Measurements from ENCODE around the gene DSTN.

The DSTN gene

DNA sequence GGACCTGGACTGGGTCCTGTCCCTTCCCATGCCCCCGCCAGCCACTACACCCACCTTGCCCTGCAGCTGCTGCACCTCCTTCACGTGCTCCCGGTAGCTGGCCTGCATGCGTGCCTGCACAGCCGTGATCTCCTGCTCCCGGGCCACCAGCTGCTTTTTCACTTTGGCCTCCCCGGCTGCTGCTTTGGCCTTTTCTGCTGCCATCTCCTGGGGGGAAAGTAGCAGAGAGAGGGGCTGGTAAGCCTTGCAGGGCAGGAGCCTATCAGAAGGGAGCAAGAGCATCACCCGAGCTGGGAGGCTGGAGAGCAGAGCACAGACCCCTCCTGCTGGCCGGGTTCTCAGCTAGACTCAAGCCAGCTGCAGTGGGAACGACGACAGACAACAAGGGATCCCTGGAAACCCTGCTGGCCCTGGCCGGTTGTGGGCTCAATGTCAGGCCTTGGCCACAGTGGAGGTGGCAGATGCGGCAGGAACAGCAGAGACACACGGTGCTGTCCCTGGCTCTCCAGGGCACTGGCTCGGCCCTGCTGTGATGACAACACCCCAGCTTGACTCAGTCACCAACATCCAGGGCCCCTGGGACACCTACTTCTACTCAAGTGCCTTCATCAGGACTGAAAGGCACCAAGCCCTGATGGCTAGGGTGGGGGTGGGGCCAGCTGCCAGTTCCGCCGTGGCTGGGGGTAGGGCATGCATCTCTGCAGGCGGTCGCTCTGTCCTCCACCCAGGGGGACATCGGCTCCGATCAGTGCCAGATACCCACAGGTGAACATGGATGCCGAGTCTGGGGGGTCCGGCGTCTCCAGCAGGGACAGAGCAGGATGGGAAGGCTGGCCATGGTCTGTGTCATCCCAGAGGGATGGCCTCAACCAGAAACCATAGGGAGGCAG lies 66.9 kb downstream of the DSTN start:
- no peak for DNase-seq (ENCODE audit: low read depth, low spot score)

DNA sequence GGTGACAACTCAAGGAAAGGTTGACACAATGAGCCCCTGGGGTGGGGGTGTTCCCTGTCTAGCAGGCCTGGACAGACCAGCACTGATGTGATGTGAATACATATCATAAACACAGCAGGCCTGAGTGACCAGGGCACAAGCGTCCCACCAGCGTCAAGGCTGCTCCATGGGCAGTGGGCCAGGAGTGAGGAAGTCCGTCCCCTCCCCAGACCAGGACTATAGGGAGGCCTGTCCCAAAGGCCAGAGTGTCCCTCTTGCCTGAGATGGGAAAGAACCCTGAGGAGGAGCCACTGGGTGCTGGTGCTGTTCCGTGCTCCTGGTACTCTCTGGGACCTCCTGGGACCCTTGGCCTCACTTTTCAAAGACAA lies 67.5 kb downstream of the DSTN start:
- DNase-seq (ENCODE audit: low read depth, low spot score): no peak

DNA sequence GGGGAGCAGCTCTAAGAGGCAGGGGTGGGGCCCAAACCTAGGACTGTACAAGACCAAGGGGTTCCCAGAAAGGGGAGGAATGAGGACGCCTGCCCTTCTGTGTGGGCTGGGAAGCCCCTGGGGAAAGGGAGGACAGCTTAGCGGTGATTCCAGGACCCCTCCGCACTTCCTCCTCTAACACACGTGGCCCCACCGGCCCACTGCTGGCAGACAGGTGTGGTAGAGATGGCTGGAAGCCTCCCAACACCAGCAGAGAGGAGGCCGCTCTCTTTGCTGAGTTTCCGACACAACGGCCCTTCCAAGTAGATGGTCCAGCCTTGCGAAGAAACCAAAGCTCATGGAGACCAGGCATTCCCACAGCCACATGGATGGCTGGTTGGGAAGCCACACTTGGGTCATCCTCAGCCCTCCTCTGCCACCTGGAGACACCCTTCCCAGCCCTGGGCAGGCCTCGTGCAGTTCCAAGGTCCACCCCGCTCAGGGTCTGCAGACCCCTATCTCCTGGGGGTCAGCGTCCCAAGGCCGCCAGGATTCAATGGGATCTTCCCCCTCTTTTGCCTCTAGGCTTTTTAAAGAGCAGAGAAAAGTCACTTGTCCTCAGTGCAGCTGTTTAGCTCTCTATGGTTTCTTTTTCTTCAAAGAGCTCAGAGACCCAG lies 68.2 kb downstream of the DSTN start:
- DNase-seq (ENCODE audit: low read depth, low spot score): no peak

DNA sequence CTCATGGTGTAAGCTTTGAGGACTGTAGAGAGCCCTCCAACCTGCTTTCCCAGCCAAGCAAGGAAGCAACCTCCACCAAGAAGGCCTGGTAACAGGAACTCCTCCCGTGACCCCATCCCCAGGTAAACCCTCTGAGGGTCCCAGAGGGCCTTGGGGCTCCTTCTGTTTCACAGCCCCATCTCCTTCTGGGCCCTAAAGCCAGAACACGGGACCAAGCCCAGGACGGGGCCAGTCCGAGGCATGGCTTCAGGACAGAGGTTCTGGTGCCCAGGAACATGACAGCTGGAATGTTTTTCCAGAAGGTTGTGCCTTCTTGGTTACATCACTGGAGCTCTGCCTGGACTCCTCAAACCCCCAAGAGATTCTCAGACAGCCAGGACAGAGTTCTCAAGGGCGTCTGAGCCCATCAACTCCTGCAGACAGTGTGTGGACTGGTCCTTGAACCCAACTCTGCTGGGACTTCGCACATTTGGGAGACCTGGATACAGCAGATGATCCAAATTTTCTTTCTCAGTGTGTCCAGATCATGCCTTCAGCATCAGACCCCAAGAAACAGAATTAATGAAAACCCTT lies 69.0 kb downstream of the DSTN start:
- no peak for DNase-seq (ENCODE audit: low read depth, low spot score)

DNA sequence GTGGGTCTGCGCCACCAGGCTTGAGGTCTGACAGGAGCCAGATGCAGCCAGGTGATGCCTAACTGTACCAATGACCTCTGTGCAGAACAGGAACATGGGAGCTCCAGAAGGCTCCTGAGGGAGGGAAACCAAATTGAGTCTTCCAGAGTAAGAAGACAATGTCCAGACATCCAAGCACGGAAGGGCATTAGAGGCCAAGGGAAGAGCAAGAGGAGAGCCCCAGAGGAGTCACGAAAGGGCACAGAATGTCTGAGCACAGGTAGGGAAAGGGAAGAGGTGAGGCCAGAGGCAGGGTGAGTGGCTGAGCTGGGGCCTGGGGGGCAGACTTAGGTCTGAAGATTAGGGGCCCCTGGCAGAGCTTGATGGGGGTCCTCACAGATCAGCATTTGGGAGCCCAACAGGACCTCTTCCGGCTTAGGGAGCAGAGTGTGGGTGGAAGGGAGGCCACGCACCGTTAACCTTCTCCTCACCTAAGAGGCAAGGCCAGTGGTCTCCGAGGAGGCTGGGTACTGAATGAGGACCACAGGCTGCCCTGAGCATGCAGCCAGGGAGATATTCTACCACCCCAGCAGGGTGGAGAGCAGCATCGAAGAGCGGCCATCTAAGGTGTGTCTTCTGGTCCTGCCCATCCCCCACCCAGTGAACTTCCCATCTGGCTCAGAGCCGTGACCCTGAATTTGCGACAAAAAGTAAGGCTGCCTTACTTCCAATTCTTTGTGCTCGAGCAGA lies 70.4 kb downstream of the DSTN start:
- no peak for DNase-seq (ENCODE audit: low read depth, low spot score)

DNA sequence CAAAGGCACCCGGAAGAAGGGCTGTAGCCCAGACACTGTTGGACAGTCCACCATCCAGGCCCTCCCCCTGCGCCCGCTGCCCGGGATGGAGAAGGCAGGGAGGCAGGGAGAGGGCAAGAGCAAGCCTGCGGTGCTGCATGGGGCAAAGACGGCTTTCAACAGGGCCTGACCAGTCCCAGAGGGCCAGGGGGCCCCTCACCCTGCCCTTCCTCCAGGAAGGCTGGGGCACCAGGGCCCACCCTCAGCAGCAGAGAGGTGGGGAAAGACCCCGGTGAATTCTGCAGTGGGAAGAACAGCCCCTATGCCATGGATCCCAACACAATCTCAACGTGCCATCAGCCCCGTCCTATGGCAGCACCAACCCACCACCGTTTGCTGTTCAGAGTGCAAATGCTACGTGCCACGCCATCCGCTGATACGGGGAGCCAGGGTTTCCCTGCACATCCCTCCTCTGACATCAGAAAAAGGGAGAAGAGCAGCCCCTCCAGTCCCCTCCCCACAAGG lies 71.1 kb downstream of the DSTN start:
- no peak for DNase-seq (ENCODE audit: low read depth, low spot score)

DNA sequence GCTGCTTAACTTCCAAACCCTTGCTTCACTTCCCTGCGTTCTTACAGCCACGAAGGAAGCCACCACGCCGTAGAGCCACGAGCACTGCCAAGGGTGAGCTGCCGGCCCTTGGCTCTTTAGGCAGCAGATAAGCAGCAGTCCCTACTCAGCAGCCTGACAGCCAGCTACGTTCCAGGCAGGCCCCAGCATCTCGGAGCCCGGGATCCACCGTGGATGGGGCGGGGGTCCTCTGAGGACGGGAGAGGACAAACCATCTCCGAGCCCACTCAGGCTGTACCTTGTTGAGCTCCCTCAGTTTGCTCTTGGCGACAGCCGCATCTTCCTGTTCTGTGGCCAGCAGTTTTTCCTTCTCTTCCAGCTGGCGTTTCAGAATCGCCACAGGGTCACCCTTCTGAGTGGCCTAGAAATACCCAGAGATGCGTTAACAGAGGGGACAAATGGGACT lies 71.7 kb downstream of the DSTN start:
- DNase-seq (ENCODE audit: low read depth, low spot score): no peak

DNA sequence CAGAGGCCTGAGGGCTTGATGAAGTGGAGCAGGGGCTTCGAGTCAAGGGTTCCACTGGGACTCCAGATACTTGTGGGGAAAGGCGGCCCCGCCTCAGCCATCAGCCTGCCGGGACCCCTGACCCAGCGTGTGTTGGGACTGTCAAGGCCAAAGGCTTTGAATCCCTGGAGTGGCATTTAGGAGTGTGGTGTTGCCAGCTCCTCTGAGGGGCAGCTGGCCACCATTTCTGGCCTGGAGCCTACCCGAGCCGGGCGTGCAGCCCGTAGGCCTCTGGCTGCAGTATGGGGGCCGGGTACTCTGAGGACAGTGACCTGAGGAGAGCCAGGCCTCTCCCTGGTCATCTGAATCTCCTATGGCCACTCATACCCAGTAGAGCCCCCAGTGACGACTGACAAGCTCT lies 72.1 kb downstream of the DSTN start:
- no peak for DNase-seq (ENCODE audit: low read depth, low spot score)

DNA sequence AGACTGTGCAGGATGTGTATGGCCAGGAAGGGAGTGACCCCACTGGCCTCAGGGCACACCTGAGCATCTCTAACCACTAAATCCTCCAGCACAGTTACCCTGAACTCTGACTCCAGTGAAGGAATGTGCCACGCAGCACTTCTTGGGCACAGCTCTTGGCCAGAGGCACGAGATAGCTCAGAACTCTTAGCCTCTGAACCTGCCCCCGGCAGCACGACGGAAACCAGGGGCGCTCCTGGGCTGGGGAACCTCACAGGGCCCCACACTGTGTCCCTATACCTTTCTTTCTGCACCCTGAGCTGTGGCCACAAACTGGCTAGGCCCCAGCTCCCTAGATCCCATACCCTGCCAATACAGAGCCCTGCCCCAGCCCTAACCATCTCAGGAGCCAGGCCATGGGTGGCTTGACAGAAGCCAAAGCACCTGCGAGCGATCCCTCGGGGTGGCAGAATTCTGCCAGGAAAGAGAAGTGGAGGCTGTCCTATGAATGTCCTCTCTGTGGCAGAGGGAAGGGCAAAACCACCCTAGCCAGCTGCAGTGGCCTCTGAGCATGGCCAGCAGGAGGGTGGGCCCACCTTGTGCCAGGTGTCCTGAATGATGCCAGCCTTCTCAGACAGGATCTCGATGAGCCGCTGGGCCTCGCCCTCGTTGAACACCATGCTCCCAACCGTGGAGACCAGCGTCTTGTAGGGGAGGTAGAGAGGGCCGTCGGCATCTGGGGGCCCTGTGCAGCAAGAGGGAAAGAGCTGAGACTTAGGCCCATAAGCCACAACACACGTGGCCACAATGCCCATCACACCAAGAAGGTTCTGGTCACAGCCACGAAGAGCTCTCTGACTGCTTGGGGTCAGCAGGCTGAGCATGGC lies 72.8 kb downstream of the DSTN start:
- no peak for DNase-seq (ENCODE audit: low read depth, low spot score)

DNA sequence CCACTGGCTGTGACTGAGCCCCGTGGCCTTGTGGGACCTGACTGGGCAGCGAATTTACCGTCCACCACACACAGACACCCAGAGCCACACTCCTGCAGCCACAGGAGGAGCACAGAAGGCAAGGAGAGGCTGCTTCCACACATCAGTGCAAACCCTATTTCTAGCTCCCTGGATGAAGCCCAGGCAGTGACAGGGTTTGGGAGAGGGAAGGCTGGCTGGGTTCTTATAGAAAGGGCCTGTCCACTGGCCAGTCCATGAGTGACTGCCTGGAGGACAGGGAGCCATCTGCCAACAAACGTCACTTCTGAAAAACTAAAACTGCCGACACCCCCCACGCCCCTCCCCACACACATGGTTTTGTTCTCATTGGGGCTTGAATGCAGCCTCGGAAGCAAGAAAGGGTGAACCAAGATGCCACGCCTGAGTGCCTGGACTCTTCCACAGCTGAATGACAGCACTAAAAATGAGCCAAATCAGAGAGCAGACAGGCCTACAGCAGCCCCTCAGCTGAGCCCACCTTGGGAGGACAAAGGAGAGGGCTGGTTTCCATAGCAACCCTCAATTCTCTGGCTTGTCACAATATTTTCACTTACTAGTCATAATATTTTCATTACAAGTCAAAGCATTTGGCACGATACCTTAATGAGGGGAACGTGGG lies 73.8 kb downstream of the DSTN start:
- no peak for DNase-seq (ENCODE audit: low read depth, low spot score)

DNA sequence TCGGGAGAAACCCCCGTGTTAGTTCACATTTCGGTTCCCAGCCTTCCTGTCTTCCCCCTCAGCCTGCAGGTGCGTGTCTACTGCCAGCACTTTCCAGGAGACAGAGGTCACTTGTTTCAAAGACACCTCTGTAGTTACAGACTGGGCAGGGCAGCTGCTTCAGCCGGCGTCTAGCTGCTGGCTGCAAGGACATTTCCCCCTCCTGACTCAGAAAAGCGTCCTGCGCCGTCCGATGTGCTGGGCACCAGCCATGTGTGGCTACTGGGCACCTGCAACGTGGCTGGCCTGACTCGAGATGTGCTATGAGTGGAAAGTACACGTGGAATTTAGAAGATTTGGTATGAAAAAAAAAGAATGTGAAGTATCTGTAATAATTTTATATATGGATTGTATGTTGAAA lies 74.6 kb downstream of the DSTN start:
- no peak for DNase-seq (ENCODE audit: low read depth, low spot score)

DNA sequence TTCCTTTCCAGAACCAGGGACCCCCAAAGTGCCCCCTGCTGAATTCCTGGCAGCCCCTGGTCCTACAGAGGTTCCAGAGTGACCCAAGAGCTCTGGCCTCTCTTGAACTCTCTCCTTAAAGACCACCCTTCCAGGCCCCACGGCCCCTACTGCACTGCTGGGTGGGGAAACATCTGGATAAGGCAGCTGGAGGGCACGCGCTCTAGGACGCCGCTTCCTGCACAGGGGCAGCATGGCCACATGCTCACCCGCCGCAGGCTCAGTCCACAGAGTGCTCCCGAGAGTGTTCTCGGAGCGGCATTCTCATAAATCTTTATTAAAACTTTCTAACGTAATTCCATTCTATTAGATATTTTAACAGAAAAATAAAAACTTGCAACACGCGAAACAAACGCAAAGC lies 75.1 kb downstream of the DSTN start:
- DNase-seq (ENCODE audit: low read depth, low spot score): no peak

DNA sequence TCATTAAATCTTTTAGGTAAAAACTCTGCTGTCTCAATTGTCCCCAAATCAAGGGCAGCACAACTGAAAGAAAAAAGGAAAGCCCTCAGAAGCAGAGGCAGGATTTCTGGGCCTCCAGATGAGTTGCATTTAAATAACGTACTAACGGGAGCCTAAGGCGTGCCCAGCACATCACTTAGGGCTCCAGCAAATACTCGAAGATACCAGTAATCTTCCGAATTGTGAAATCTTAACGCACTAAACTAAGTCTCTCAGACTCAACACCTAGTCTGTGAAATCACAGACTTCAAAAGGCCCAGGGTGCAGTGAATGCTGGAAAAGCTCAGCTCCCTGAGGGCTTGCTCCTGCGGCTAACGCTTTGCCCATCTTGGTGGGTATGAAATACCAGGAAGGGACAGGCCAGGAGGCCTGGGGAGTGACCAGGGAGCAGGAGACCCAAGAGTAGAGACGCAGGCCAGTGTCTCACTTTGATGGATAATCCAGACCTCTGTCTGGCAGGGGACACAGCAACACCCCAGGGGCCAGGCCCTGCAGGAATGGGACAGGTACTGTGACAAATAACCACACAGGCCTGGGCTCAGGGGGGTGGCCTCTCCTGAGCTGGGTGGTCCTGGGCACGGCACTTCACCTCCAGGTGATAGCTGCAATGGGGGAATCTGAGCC lies 75.8 kb downstream of the DSTN start:
- DNase-seq (ENCODE audit: low read depth, low spot score): no peak

DNA sequence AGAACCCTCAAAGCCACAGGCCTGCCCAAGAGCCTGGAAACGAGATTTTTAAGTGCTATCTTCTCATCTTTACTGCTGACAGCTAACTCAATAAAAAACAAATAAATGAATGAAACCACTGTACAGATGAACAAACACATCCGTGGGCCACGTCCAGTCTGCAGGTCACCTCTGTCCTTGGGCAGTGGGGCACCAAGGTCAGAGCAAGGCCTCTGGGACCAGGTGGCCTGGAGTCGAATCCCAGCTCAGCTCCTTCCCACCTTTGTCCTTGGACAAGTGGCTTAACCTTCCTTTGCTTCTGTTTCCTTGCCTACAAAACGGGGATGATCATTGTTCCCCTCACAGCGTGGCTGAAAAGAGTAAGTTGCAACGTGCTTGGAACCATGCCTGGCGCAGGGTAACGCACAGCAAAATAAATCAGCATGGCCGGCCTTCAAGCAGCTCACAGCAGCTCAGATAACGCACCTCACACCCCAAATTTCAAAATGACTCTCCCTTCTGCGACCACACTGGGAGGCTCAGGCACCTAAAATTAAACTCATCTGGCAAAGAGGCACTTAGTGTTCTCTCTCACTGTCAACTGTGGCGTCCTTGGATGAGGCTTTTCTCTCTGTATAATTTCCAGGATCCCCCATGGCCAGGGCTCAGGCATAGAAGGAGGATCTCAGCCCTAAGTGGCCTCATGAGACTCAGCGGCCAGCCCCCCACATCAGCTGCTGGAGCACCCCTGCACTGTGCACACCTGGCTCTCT lies 76.5 kb downstream of the DSTN start:
- DNase-seq (ENCODE audit: low read depth, low spot score): no peak

DNA sequence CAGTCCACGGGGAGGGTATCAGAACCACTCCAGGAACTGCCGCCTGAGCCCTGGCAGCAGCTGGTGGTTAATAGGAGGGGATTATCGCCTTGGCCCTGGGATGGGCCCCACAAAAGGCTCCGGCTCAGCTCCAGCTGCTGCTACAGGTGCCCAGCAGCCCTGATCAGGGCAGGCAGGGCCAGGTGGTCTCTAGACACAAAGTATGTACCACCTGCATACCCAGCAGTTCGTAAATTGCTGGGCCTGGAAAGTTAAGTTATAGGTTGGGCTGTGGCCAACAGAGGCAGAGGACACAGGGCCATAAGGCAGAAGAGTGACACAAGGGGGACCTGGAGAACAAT lies 77.1 kb downstream of the DSTN start:
- DNase-seq (ENCODE audit: low read depth, low spot score): no peak

DNA sequence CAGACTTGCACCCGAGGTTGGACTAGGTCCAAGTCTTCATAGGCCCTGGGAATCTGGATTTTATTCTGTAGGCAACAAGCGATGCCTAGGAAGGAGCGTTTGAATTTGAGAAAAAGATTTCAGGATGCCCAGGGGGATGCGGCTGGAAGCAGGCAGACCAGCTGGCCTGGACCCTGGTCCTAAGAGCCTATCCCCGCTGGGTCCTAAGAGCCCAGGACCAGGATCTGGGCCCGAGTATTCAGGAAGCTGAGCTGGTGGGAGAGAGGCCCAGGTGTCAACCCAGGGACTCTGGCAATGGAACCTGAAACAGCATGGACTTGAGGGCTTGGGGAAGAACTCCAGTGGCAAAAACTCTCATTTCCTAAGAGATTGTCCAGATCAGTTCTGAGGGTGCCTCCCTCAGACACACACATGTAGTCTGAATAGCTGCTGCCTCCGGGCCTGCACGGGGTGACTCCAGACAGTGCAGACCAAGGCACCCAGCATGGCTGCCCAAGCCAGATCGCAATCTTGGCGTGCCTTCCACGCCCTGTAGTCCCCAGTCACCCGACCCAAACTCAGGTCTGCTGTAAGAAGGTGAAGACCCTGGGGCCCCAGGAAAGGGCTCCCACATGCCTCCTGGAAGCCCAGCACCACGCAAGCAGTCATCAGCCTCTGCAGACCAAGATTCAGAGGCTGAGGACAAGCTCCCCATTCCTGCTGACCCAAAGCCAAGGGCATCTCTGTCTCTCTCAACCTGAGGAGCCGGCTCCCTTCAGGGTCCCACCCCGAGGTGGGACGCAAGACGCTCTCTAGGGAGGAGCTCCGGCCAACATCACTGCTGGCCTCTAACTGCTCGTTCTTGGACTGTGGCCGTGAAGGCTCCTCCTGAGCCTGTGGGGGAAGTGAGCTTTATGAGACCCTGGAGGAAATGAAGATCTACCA lies 77.8 kb downstream of the DSTN start:
- no peak for DNase-seq (ENCODE audit: low read depth, low spot score)

DNA sequence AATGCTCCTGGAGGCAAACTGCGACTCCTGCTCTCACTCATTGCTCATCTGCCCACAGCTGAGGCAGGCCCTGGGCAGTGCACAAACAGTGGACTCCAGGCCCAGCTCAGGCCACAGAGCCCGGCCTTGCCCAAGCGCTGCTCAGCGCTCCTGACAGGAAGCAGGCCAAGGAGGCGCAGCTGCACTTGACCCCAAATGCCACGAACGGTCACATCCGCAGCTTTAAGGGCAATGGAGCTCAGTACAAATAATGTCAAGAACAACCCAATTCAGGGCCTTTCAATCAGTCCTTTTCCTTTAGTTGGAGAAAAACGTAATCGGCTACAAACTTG lies 78.4 kb downstream of the DSTN start:
- no peak for DNase-seq (ENCODE audit: low read depth, low spot score)
